T-helper 2 cell treated with Interferon-gamma antibody and Interleukin-4, amounts not matched to agents 100 ng/mL and 5 ng/mL, for 36 hours (primary cell): ENCODE results near the gene TOMM34. TPM values are rescaled to one million over a fixed set of nuclear protein-coding genes. Genes with fewer than 3 reads are reported as not detected.

Experiments
- intact Hi-C: fragments of 100-400 bp; cut with micrococcal nuclease; formaldehyde crosslinking; loops from one replicate; pipeline ENCODE4 v1.15.1; 2023
- total RNA-seq: library from RNA; stranded (reverse); gene quantifications from 2 replicates; pipeline ENCODE4 v1.2.3, GENCODE V29; 2022

TOMM34 gene
- total RNA-seq, 1 donor from 2014 or later, result 24.0 TPM

- intact Hi-C loops, result no loop called here
Measured at GRCh38 chr20:44897133-44897532, 63.1 kb downstream of the TOMM34 start.

- intact Hi-C loops, result no loop called here
Measured at GRCh38 chr20:44896583-44896982, 63.6 kb downstream of the TOMM34 start.

GRCh38 chr20:44894959-44895358 lies 65.2 kb downstream of the TOMM34 start:
- intact Hi-C loops, result no loop called here

Other genes starting within 250 kb of the TOMM34 start
- not detected in 2 replicates for gene CCN5, start 245.0 kb downstream of the TOMM34 start, total RNA-seq
- gene KCNK15, start 214.5 kb downstream of the TOMM34 start, total RNA-seq, result not detected in 2 replicates
- gene RIMS4, start 149.9 kb downstream of the TOMM34 start, total RNA-seq, result not detected in 2 replicates
- 289 and 293 TPM in 2 replicates for gene YWHAB, start 74.7 kb downstream of the TOMM34 start, total RNA-seq
- gene PABPC1L, start 50.3 kb downstream of the TOMM34 start, total RNA-seq, result 54.7 and 55.7 TPM in 2 replicates
- 175 and 179 TPM in 2 replicates for gene STK4, start 6.1 kb upstream of the TOMM34 start, total RNA-seq
- gene KCNS1, start 140.7 kb upstream of the TOMM34 start, total RNA-seq, result 0.05 and 0.18 TPM in 2 replicates
- gene WFDC5, start 154.8 kb upstream of the TOMM34 start, total RNA-seq, result not detected in 2 replicates
- not detected in 2 replicates for gene WFDC12, start 164.1 kb upstream of the TOMM34 start, total RNA-seq
- not detected in 2 replicates for gene PI3, start 214.5 kb upstream of the TOMM34 start, total RNA-seq
- gene SEMG1, start 246.6 kb upstream of the TOMM34 start, total RNA-seq, result not detected in 2 replicates